ENCODE data around the gene MCC.
A peak's percentile ranks its signal among the peaks of the same experiment; 100 is the strongest.
"Not testable (repeated sequence)": the region's sequence is repeated elsewhere in the genome, so short reads cannot be mapped to it uniquely, and the experiment has no call there.

The MCC gene

GRCh38 chr5:113087976-113088514 lies 400.2 kb downstream of the MCC start:
- H3K9me3 Mint-ChIP-seq = no peaks in the 10 kb centered on the region
- no peaks in the 10 kb centered on the region for H3K4me1 Mint-ChIP-seq (ENCODE audit: low read depth in 2 of 2)
- ATAC-seq (replicated peaks) (no peak), DNase-seq (no peak)
- H3K36me3 Mint-ChIP-seq (ENCODE audit: insufficient read depth) = peaks cover 6% of the 10 kb centered on the region
- peaks cover 0 to 10% of the 10 kb centered on the region in 2 donors for H3K27me3 Mint-ChIP-seq
- H3K4me3 Mint-ChIP-seq = no peak overlapping the region
- no peak overlapping the region for H3K27ac Mint-ChIP-seq

DNA sequence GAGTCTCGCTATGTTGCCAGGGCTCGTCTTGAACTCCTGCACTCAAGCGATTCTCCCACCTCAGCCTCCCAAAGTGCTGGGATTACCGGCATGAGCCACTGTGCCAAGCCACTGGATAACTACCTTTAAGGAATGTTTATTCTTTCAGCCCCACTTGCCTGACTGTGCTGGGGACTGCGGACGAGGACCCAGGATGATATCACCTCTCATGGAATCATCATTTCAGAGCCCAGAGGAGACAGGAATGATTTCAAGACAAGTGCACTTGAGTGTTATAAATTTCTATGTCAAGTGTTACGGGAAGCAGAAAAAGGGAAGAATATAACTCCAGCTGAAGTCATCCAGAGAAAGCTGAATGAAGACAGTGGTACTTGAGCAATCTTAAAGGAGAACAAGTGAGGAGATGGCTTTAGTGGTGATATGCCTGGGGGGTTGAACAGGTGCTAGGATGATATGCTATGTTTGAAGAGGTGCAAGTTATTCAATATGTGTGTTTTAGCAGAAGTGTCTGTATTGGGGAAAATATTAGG lies 402.3 kb downstream of the MCC start:
- Mint-ChIP-seq H3K4me1 (ENCODE audit: low read depth in 2 of 2) (no peaks in the 10 kb centered on the region), H3K4me3 (no peak overlapping the region), H3K27ac (no peak overlapping the region), H3K36me3 (ENCODE audit: insufficient read depth) (peaks cover 6% of the 10 kb centered on the region), H3K9me3 (no peaks in the 10 kb centered on the region), H3K27me3 (peaks cover 0 to 10% of the 10 kb centered on the region in 2 donors)
- ATAC-seq (replicated peaks) = no peak
- DNase-seq = no peak

DNA sequence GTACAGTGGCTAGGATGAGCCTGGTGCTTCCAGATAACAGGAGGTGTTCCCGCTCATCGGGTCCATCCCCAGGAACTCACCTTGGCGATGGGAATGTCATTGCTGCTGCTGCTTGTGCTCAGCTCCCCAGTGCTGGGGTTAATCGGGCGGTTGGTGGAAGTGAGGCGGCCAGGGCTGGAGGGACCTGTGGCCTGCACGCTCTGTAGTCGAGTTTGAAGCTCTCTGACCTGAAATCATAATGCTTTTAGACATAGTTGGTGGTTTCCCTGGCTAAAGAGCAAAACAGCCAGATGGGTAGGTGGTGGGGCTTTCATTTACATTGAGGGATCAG lies 403.2 kb downstream of the MCC start:
- H3K4me3 Mint-ChIP-seq = no peak overlapping the region
- H3K36me3 Mint-ChIP-seq (ENCODE audit: insufficient read depth) = peaks cover 6% of the 10 kb centered on the region
- no peaks in the 10 kb centered on the region for H3K4me1 Mint-ChIP-seq (ENCODE audit: low read depth in 2 of 2)
- H3K9me3 Mint-ChIP-seq = no peaks in the 10 kb centered on the region
- no peak overlapping the region for H3K27ac Mint-ChIP-seq
- ATAC-seq (replicated peaks) (no peak), DNase-seq (no peak)
- H3K27me3 Mint-ChIP-seq = peaks cover 0 to 5% of the 10 kb centered on the region in 2 donors

DNA sequence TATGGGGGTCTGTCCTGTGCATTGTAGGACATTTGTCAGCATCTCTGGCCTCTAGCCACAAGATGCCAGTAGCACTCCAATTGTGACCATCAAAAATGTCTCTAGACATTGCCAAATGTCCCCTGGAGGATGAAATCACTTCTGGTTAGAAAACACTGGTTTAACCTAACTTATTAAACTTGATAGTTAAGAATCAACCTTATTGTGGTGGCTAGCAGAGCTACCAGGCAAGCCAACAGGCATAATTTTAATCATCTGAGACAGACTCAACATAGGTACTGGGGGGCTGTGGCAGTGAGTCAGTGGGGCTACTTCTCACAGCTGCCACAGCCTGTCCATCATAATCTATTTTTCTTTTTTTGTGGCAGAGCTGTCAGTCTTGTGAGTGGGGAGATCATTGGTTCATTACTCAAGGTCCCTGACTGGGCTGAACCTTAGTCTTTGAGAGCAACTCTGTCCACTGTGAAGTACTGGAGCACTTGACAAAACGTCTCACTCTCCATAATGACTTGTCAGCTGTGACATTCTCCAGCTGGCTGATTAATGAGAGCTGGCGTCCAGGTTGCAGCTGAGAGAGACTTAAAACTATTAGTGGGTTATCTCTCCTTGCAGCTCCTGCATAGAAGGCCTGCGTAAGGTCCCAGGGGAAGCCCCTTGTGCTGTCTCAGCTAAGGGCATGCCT lies 403.7 kb downstream of the MCC start:
- no peak for ATAC-seq (replicated peaks)
- peaks cover 0 to under 1% of the 10 kb centered on the region in 2 donors for H3K27me3 Mint-ChIP-seq

GRCh38 chr5:113083481-113083880 lies 404.8 kb downstream of the MCC start:
- Mint-ChIP-seq H3K27me3 (no peaks in the 10 kb centered on the region), H3K27ac (no peak overlapping the region), H3K9me3 (no peaks in the 10 kb centered on the region), H3K4me3 (no peak overlapping the region), H3K4me1 (ENCODE audit: low read depth in 2 of 2) (no peaks in the 10 kb centered on the region), H3K36me3 (ENCODE audit: insufficient read depth) (peaks cover 6% of the 10 kb centered on the region)
- no peak for ATAC-seq (replicated peaks)
- no peak for DNase-seq

More for the DNA sequence above, 403.7 kb downstream of the MCC start:
- DNase-seq = no peak
- Mint-ChIP-seq H3K4me3 (no peak overlapping the region), H3K27ac (no peak overlapping the region), H3K36me3 (ENCODE audit: insufficient read depth) (peaks cover 6% of the 10 kb centered on the region), H3K9me3 (no peaks in the 10 kb centered on the region), H3K4me1 (ENCODE audit: low read depth in 2 of 2) (no peaks in the 10 kb centered on the region)

DNA sequence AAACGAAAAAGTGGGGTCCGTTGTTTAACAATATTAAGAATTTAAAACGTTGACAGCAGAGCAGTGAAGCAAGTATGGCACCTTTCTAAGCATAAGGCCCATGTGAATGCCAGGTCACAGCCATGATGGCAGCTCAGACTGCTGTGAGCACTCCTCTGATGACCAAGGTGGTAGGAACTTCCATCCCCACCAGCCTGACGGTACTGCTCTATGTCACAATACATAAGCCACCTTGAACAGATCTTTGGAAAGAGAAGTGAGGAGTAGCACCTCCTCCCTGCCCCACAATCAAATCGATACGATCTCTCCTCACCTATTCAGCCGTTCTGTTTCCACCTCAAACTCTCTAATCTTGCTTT lies 405.7 kb downstream of the MCC start:
- H3K4me1 Mint-ChIP-seq (ENCODE audit: low read depth in 2 of 2) = no peaks in the 10 kb centered on the region
- peak overlapping the region in 1 of 2 donors; percentile 30 for H3K27ac Mint-ChIP-seq
- H3K4me3 Mint-ChIP-seq = no peak overlapping the region
- peaks cover 6% of the 10 kb centered on the region for H3K36me3 Mint-ChIP-seq (ENCODE audit: insufficient read depth)
- no peaks in the 10 kb centered on the region for H3K9me3 Mint-ChIP-seq
- ATAC-seq (replicated peaks) (no peak), DNase-seq (no peak)
- H3K27me3 Mint-ChIP-seq = peaks cover 0 to under 1% of the 10 kb centered on the region in 2 donors

DNA sequence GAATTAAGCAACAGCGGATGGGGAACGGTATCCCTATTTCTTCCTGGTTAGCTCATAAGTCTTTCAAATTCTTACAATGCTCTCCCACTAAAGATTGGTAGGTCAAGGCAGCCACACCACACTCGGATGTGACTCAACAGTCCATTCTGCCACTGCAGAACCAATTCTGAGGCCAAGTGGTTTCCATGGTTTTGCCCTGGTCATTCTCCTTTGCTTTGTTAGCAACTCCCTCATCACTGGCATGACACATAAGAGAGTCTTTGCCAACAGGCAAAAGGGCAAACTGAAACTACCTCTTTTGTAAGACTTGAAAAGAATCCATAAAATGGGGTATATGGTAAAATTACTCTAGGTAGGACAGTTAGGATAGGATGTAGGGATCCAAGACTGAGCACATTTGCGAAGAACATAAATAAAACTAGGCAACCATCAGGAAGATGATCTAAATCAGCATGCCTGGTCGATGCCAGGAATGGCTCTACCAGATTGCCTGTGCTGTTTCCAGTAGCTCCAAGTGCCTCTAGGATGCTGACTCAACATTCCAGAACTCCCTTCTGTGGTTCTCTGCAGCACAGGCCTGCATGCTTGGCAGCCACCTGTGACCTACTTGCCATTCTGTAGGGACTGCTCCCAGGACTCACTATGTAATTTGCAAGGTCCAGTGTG lies 406.2 kb downstream of the MCC start:
- Mint-ChIP-seq H3K4me1 (ENCODE audit: low read depth in 2 of 2) (no peaks in the 10 kb centered on the region), H3K9me3 (no peaks in the 10 kb centered on the region), H3K27me3 (peaks cover 0 to 4% of the 10 kb centered on the region in 2 donors), H3K4me3 (no peak overlapping the region), H3K36me3 (ENCODE audit: insufficient read depth) (peaks cover 6% of the 10 kb centered on the region), H3K27ac (peak overlapping the region in 1 of 2 donors; percentile 30)
- ATAC-seq (replicated peaks) (no peak), DNase-seq (no peak)

GRCh38 chr5:113081091-113081839 lies 407.0 kb downstream of the MCC start:
- H3K4me1 Mint-ChIP-seq (ENCODE audit: low read depth in 2 of 2) = no peaks in the 10 kb centered on the region
- DNase-seq = no peak
- peaks cover 5% of the 10 kb centered on the region for H3K36me3 Mint-ChIP-seq (ENCODE audit: insufficient read depth)
- peaks cover 0 to 4% of the 10 kb centered on the region in 2 donors for H3K27me3 Mint-ChIP-seq
- H3K9me3 Mint-ChIP-seq = no peaks in the 10 kb centered on the region
- ATAC-seq (replicated peaks) = no peak
- no peak overlapping the region for H3K27ac Mint-ChIP-seq
- no peak overlapping the region for H3K4me3 Mint-ChIP-seq

DNA sequence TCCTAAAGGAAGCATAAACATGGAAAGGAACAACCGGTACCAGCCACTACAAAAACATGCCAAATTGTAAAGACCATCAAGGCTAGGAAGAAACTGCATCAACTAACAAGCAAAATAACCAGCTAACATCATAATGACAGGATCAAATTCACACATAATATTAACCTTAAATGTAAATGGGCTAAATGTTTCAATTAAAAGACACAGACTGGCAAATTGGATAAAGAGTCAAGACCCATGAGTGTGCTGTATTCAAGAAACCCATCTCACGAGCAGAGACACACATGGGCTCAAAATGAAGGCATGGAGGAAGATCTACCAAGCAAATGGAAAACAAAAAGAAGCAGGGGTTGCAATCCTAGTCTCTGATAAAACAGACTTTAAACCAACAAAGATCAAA lies 411.6 kb downstream of the MCC start:
- ATAC-seq (replicated peaks); H3K27me3 Mint-ChIP-seq; H3K36me3 Mint-ChIP-seq (ENCODE audit: insufficient read depth); DNase-seq; H3K27ac Mint-ChIP-seq; H3K4me3 Mint-ChIP-seq; H3K9me3 Mint-ChIP-seq: not testable (repeated sequence)
- peaks cover 3 to 11% of the 10 kb centered on the region in 2 donors for H3K4me1 Mint-ChIP-seq (ENCODE audit: low read depth in 2 of 2)

DNA sequence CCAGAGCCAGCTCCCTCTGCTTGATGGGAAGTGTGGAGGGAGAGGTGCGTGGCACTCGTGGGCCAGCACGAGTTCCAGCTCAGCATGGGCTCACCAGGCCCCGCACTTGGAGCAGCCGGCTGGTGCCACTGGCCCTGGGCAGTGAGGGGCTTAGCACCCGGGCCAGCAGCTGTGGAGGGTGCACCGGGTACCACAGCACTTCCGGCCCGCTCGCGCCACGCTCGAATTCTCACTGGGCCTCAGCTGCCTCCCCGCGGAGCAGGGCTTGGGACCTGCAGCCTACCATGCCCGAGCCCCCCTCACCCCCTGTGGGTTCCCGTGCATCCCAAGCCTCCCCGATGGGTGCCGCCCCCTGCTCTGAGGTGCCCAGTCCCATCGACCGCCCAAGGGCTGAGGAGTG lies 413.2 kb downstream of the MCC start:
- peaks cover 0 to 4% of the 10 kb centered on the region in 2 donors for H3K27me3 Mint-ChIP-seq
- no peak overlapping the region for H3K27ac Mint-ChIP-seq
- peaks cover 3 to 11% of the 10 kb centered on the region in 2 donors for H3K4me1 Mint-ChIP-seq (ENCODE audit: low read depth in 2 of 2)
- H3K4me3 Mint-ChIP-seq = no peak overlapping the region
- no peak for DNase-seq
- ATAC-seq (replicated peaks) = no peak
- H3K9me3 Mint-ChIP-seq = no peaks in the 10 kb centered on the region
- no peaks in the 10 kb centered on the region for H3K36me3 Mint-ChIP-seq (ENCODE audit: insufficient read depth)

DNA sequence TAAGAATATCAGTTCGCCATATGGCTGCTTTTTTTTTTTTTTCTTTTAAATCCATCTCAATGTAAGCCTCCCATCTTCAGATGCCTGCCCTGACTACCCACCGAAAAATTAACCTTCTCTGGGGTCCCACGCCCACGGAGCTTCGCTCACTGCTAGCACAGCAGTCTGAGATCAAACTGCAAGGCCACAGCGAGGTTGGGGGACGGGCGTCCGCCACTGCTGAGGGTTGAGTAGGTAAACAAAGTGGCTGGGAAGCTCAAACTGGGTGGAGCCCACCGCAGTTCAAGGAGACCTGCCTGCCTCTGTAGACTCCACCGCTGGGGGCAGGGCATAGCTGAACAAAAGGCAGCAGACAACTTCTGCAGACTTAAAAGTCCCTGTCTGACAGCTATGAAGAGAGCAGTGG lies 414.6 kb downstream of the MCC start:
- ATAC-seq (replicated peaks); H3K9me3 Mint-ChIP-seq; DNase-seq; H3K27me3 Mint-ChIP-seq; H3K36me3 Mint-ChIP-seq (ENCODE audit: insufficient read depth); H3K4me3 Mint-ChIP-seq: not testable (repeated sequence)
- Mint-ChIP-seq H3K4me1 (ENCODE audit: low read depth in 2 of 2) (peaks cover 3 to 11% of the 10 kb centered on the region in 2 donors), H3K27ac (peak overlapping the region in 1 of 2 donors; percentile 16)

- Mint-ChIP-seq H3K4me1 (ENCODE audit: low read depth in 2 of 2) (peaks cover 3 to 11% of the 10 kb centered on the region in 2 donors), H3K9me3 (no peaks in the 10 kb centered on the region), H3K36me3 (ENCODE audit: insufficient read depth) (no peaks in the 10 kb centered on the region), H3K27ac (no peak overlapping the region), H3K27me3 (no peaks in the 10 kb centered on the region), H3K4me3 (no peak overlapping the region)
- DNase-seq = no peak
- no peak for ATAC-seq (replicated peaks)
These were observed 416.9 kb downstream of the MCC start for GRCh38 chr5:113071401-113071800.

- no peak overlapping the region for H3K27ac Mint-ChIP-seq
- no peak for ATAC-seq (replicated peaks)
- H3K9me3 Mint-ChIP-seq = no peaks in the 10 kb centered on the region
- no peak overlapping the region for H3K4me3 Mint-ChIP-seq
- peaks cover 3 to 11% of the 10 kb centered on the region in 2 donors for H3K4me1 Mint-ChIP-seq (ENCODE audit: low read depth in 2 of 2)
- H3K27me3 Mint-ChIP-seq = no peaks in the 10 kb centered on the region
- DNase-seq = no peak
- no peaks in the 10 kb centered on the region for H3K36me3 Mint-ChIP-seq (ENCODE audit: insufficient read depth)
These were observed 417.4 kb downstream of the MCC start for GRCh38 chr5:113070901-113071300.
